Stomach (tissue), 4 donors: Measurements from ENCODE around the gene B3GAT2.

Experiments used
- CTCF ChIP-seq, 7 experiments: fragments of 450-650 bp in 4 of 7; fragments of 200-600 bp in 3 of 7; sonication (generic) in 3 of 7; IDR thresholded peaks; one replicate each; pipeline ENCODE4 v1.5.1; 2016 to 2019; ENCODE audit warnings: antibody characterized with exemption in 7 of 7, control low read depth in 2 of 7, mild to moderate bottlenecking in 1 of 7
- EP300 ChIP-seq: sonication (generic); formaldehyde crosslinking; IDR thresholded peaks from one replicate; pipeline ENCODE4 v1.6.1; 2017; ENCODE audit warnings: antibody characterized with exemption
- POLR2AphosphoS5 ChIP-seq, 3 donors: sonication (generic); formaldehyde crosslinking; IDR thresholded peaks; one replicate each; pipeline ENCODE4 v1.6.1; 2016; ENCODE audit warnings: antibody characterized with exemption in 3 of 3

- TF ChIP-seq CTCF (IDR thresholded peaks at IDR 0.05) (no peak), POLR2AphosphoS5 (IDR thresholded peaks at IDR 0.05) (no peak), EP300 (no peak)
These were observed 67.6 kb downstream of the B3GAT2 start for GRCh38 chr6:70889270-70889669.
